ENCODE measurements around the gene CA5B. TPM values are rescaled to one million over a fixed set of nuclear protein-coding genes. Genes with fewer than 3 reads are reported as not detected.

Gene CA5B
- total and polyA plus RNA-seq, 2 donors (not counting 1 experiment from before 2014, with no cell fraction given) = 7.4 to 11.6 TPM

- H3K4me3 ChIP-seq (replicated peaks in 1 of 4; ENCODE audit: control extremely low read depth in 1 of 4, insufficient read depth in 1 of 4, low read depth in 3 of 4, low read length in 4 of 4) = no peak overlapping the region
- no peaks in the 10 kb centered on the region for H3K27me3 ChIP-seq (ENCODE audit: control insufficient read depth, insufficient read depth, low read length)
- H3K79me2 ChIP-seq (ENCODE audit: control insufficient read depth, insufficient read depth, low read length) = no peaks in the 10 kb centered on the region
- no peak overlapping the region for H3K9ac ChIP-seq (ENCODE audit: insufficient read depth, low read length)
- no peaks in the 10 kb centered on the region for H3K9me3 ChIP-seq (ENCODE audit: control insufficient read depth, insufficient read depth, low read depth, low read length)
- no peaks in the 10 kb centered on the region for H3K36me3 ChIP-seq (ENCODE audit: control insufficient read depth, insufficient read depth, low read length)
- TF ChIP-seq, protein P1, sequence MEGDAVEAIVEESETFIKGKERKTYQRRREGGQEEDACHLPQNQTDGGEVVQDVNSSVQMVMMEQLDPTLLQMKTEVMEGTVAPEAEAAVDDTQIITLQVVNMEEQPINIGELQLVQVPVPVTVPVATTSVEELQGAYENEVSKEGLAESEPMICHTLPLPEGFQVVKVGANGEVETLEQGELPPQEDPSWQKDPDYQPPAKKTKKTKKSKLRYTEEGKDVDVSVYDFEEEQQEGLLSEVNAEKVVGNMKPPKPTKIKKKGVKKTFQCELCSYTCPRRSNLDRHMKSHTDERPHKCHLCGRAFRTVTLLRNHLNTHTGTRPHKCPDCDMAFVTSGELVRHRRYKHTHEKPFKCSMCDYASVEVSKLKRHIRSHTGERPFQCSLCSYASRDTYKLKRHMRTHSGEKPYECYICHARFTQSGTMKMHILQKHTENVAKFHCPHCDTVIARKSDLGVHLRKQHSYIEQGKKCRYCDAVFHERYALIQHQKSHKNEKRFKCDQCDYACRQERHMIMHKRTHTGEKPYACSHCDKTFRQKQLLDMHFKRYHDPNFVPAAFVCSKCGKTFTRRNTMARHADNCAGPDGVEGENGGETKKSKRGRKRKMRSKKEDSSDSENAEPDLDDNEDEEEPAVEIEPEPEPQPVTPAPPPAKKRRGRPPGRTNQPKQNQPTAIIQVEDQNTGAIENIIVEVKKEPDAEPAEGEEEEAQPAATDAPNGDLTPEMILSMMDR (conservative IDR thresholded peaks at IDR 0.05 in 1 of 2, IDR thresholded peaks at IDR 0.05 in 1 of 2; ENCODE audit: low read depth in 1 of 2, low read length in 2 of 2) = no peak
- TF ChIP-seq EZH2 (IDR thresholded peaks at IDR 0.05; ENCODE audit: low read length, missing control alignments) = no peak
- no peak for DNase-seq (ENCODE audit: low read depth in 2 of 2)
- H4K20me1 ChIP-seq (ENCODE audit: control insufficient read depth, extremely low read depth, insufficient read depth, low read length) = no peaks in the 10 kb centered on the region
- H2AFZ ChIP-seq (ENCODE audit: low read length) = no peak overlapping the region
- H3K4me1 ChIP-seq (ENCODE audit: control insufficient read depth, extremely low read depth, insufficient read depth, low read length) = peaks cover 7% of the 10 kb centered on the region
- no peak overlapping the region for H3K27ac ChIP-seq (ENCODE audit: insufficient read depth, low read length)
- H3K4me2 ChIP-seq (ENCODE audit: extremely low read depth, insufficient read depth, low read length) = no peak overlapping the region
These were observed 10.8 kb downstream of the CA5B start for GRCh38 chrX:15748841-15749240.

DNA sequence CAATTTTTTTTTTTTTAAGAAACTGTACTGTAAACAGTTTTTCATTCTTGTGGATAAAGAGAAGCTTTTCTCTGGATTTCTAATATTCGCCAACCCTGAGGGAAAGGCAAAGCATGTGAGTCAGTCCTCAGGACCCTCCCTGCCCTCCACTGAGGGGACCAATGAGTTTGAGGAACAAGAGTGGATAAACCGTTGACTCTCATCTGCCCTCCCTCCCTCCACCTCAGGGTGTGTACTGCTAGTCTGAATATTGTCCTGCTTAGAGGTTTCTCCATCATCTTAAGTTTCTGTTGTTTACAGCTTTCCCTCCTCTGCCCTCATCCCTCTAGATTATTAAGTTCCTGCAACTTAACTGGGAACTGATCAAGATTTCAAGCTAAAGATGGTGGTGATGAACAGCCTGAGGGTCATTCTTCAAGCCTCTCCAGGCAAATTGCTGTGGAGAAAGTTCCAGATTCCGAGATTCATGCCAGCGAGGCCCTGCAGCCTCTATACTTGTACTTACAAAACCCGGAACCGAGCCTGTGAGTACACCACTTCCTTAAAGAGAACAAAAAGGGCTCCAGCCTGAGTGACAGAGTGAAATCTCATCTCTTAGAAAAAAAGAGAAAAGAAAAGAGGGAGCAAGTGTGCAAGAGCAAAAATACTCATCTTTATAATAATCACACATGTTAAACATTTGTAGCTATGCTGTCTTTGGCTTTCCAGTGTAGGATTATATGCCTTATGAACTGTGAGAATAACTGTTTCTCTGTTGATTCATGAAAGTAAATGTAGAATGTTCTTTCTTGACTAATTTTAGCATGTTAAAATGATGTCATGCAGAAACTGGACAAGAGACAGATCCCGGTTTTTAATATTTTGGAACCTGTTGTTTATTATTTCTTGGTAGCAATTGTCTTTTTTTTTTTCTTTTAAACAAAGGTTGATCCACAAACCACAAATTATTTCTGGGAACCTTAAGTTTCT lies 11.9 kb downstream of the CA5B start:
- peak overlapping the region; percentile 78 for H3K27ac ChIP-seq (ENCODE audit: insufficient read depth, low read length)
- H3K4me2 ChIP-seq (ENCODE audit: extremely low read depth, insufficient read depth, low read length) = no peak overlapping the region
- no peaks in the 10 kb centered on the region for H3K36me3 ChIP-seq (ENCODE audit: control insufficient read depth, insufficient read depth, low read length)
- no peaks in the 10 kb centered on the region for H4K20me1 ChIP-seq (ENCODE audit: control insufficient read depth, extremely low read depth, insufficient read depth, low read length)
- H3K79me2 ChIP-seq (ENCODE audit: control insufficient read depth, insufficient read depth, low read length) = no peaks in the 10 kb centered on the region
- DNase-seq (ENCODE audit: low read depth in 2 of 2) = peak; percentile 6 to 18
- no peaks in the 10 kb centered on the region for H3K27me3 ChIP-seq (ENCODE audit: control insufficient read depth, insufficient read depth, low read length)
- peaks cover 7% of the 10 kb centered on the region for H3K4me1 ChIP-seq (ENCODE audit: control insufficient read depth, extremely low read depth, insufficient read depth, low read length)
- peak overlapping the region in 1 of 4 experiments; percentile 20 for H3K4me3 ChIP-seq (replicated peaks in 1 of 4; ENCODE audit: control extremely low read depth in 1 of 4, insufficient read depth in 1 of 4, low read depth in 3 of 4, low read length in 4 of 4)
- no peak overlapping the region for H3K9ac ChIP-seq (ENCODE audit: insufficient read depth, low read length)
- TF ChIP-seq EZH2 (IDR thresholded peaks at IDR 0.05; ENCODE audit: low read length, missing control alignments) = no peak
- TF ChIP-seq, protein P1 (conservative IDR thresholded peaks at IDR 0.05 in 1 of 2, IDR thresholded peaks at IDR 0.05 in 1 of 2; ENCODE audit: low read depth in 1 of 2, low read length in 2 of 2) = no peak
- H3K9me3 ChIP-seq (ENCODE audit: control insufficient read depth, insufficient read depth, low read depth, low read length) = no peaks in the 10 kb centered on the region
- peak overlapping the region; percentile 40 for H2AFZ ChIP-seq (ENCODE audit: low read length)

- Histone ChIP-seq H3K27ac (ENCODE audit: insufficient read depth, low read length) (peak overlapping the region; percentile 78), H3K9me3 (ENCODE audit: control insufficient read depth, insufficient read depth, low read depth, low read length) (no peaks in the 10 kb centered on the region), H3K4me3 (replicated peaks in 1 of 4; ENCODE audit: control extremely low read depth in 1 of 4, insufficient read depth in 1 of 4, low read depth in 3 of 4, low read length in 4 of 4) (peak overlapping the region in 1 of 4 experiments; percentile 20), H3K9ac (ENCODE audit: insufficient read depth, low read length) (peak overlapping the region; percentile 30), H3K4me1 (ENCODE audit: control insufficient read depth, extremely low read depth, insufficient read depth, low read length) (peaks cover 7% of the 10 kb centered on the region), H3K79me2 (ENCODE audit: control insufficient read depth, insufficient read depth, low read length) (no peaks in the 10 kb centered on the region), H3K4me2 (ENCODE audit: extremely low read depth, insufficient read depth, low read length) (peak overlapping the region; percentile 48), H4K20me1 (ENCODE audit: control insufficient read depth, extremely low read depth, insufficient read depth, low read length) (no peaks in the 10 kb centered on the region), H3K27me3 (ENCODE audit: control insufficient read depth, insufficient read depth, low read length) (no peaks in the 10 kb centered on the region), H3K36me3 (ENCODE audit: control insufficient read depth, insufficient read depth, low read length) (no peaks in the 10 kb centered on the region), H2AFZ (ENCODE audit: low read length) (no peak overlapping the region)
- no peak for TF ChIP-seq EZH2 (IDR thresholded peaks at IDR 0.05; ENCODE audit: low read length, missing control alignments)
- TF ChIP-seq, protein P1 (conservative IDR thresholded peaks at IDR 0.05 in 1 of 2, IDR thresholded peaks at IDR 0.05 in 1 of 2; ENCODE audit: low read depth in 1 of 2, low read length in 2 of 2) = no peak
- peak in 1 of 2 donors; percentile 6 for DNase-seq (ENCODE audit: low read depth in 2 of 2)
These were observed 12.6 kb downstream of the CA5B start for GRCh38 chrX:15750611-15751154.
